OCI-M2 (cell line): ENCODE measurements around the gene USP4.

ENCODE experiments used
- DNase-seq: peaks from one replicate; lab custom pipeline; 2025; ENCODE audit not compliant: unreplicated experiment; lab: John Stamatoyannopoulos, UW

USP4 gene

GRCh38 chr3:49298511-49298910 lies 41.3 kb downstream of the USP4 start:
- DNase-seq = no peak

- DNase-seq = no peak
These were observed 43.0 kb downstream of the USP4 start for GRCh38 chr3:49296781-49297411.

GRCh38 chr3:49295489-49296058 lies 44.3 kb downstream of the USP4 start:
- DNase-seq = no peak

- DNase-seq = no peak
These were observed 45.5 kb downstream of the USP4 start for GRCh38 chr3:49294343-49294742.

- DNase-seq = no peak
These were observed 55.9 kb downstream of the USP4 start for GRCh38 chr3:49283997-49284396.

- DNase-seq = no peak
These were observed 60.5 kb downstream of the USP4 start for GRCh38 chr3:49279376-49279775.

- no peak for DNase-seq
These were observed 61.3 kb downstream of the USP4 start for GRCh38 chr3:49278548-49278947.

- DNase-seq = no peak
These were observed 62.5 kb downstream of the USP4 start for GRCh38 chr3:49277383-49277775.

- no peak for DNase-seq
These were observed 63.1 kb downstream of the USP4 start, which contains the start of gene C3orf62 for GRCh38 chr3:49276475-49277382. Gene C3orf62 (minus strand): TSS chr3:49277232. CDS start chr3:49276872, 360 bp downstream.

GRCh38 chr3:49273825-49274532 lies 65.9 kb downstream of the USP4 start:
- DNase-seq = no peak

GRCh38 chr3:49271047-49271446 lies 68.8 kb downstream of the USP4 start:
- DNase-seq = no peak

- DNase-seq = no peak
These were observed 69.7 kb downstream of the USP4 start for GRCh38 chr3:49270156-49270500.

GRCh38 chr3:49269443-49270155 lies 70.3 kb downstream of the USP4 start:
- DNase-seq = no peak

GRCh38 chr3:49266410-49267095 lies 73.3 kb downstream of the USP4 start:
- no peak for DNase-seq

GRCh38 chr3:49265661-49266386 lies 74.0 kb downstream of the USP4 start:
- DNase-seq = no peak

GRCh38 chr3:49263159-49263889 lies 76.5 kb downstream of the USP4 start:
- no peak for DNase-seq

GRCh38 chr3:49260806-49261324 lies 79.0 kb downstream of the USP4 start:
- no peak for DNase-seq

GRCh38 chr3:49257187-49257586 lies 82.7 kb downstream of the USP4 start:
- DNase-seq = no peak
